Neural progenitor cell (in vitro differentiated cells): ENCODE data around the gene TIGD3. TPM values are rescaled to one million over a fixed set of nuclear protein-coding genes. Genes with fewer than 3 reads are reported as not detected.

Source experiments
- DNase-seq: peaks from one replicate; pipeline ENCODE4 v3.0.0-alpha.2; 2016; ENCODE audit warnings: low spot score
- H2AFZ ChIP-seq: fragments of 200-600 bp; sonication (generic); replicated peaks from 2 replicates; pipeline ENCODE4 v1.6.1; 2016; ENCODE audit warnings: antibody characterized with exemption
- H3F3A ChIP-seq: fragments of 200-600 bp; sonication (generic); 2 replicates; pipeline ENCODE4 v1.6.1; 2016; ENCODE audit warnings: antibody characterized with exemption, low read depth
- H3K27ac ChIP-seq: fragments of 200-600 bp; sonication (generic); 2 replicates; pipeline ENCODE4 v1.5.1; 2016; ENCODE audit warnings: mild to moderate bottlenecking
- H3K27me3 ChIP-seq: fragments of 200-600 bp; sonication (generic); 2 replicates; pipeline ENCODE4 v1.6.1; 2016; ENCODE audit warnings: mild to moderate bottlenecking, moderate library complexity
- H3K36me3 ChIP-seq: fragments of 200-600 bp; sonication (generic); 2 replicates; pipeline ENCODE4 v1.5.1; 2016
- H3K4me1 ChIP-seq: fragments of 200-600 bp; sonication (generic); 2 replicates; pipeline ENCODE4 v1.6.1; 2016; ENCODE audit warnings: mixed run types
- H3K4me2 ChIP-seq: fragments of 200-600 bp; sonication (generic); 2 replicates; pipeline ENCODE4 v1.6.1; 2016
- H3K4me3 ChIP-seq: fragments of 200-600 bp; sonication (generic); 2 replicates; pipeline ENCODE4 v1.5.1; 2016
- H3K79me2 ChIP-seq: fragments of 200-600 bp; sonication (generic); 2 replicates; pipeline ENCODE4 v1.6.1; 2016; ENCODE audit warnings: low read depth
- H3K9ac ChIP-seq: fragments of 200-600 bp; sonication (generic); 2 replicates; pipeline ENCODE4 v1.6.1; 2016
- H3K9me3 ChIP-seq: fragments of 200-600 bp; sonication (generic); 2 replicates; pipeline ENCODE4 v1.5.1; 2016; ENCODE audit warnings: low read depth
- H4K20me1 ChIP-seq: fragments of 200-600 bp; sonication (generic); 2 replicates; pipeline ENCODE4 v1.6.1; 2016; ENCODE audit warnings: low read depth
- H3K27ac Mint-ChIP-seq: 3 replicates; pipeline ENCODE4 v1.8.0; 2021; ENCODE audit warnings: mixed read lengths
- H3K27me3 Mint-ChIP-seq: 2 replicates; pipeline ENCODE4 v1.8.0; 2022; ENCODE audit warnings: low read depth, mild to moderate bottlenecking, inconsistent platforms, moderate library complexity, mixed read lengths; ENCODE audit not compliant: insufficient read depth
- H3K36me3 Mint-ChIP-seq: 3 replicates; pipeline ENCODE4 v1.8.0; 2021; ENCODE audit warnings: mixed read lengths
- H3K4me1 Mint-ChIP-seq: 3 replicates; pipeline ENCODE4 v1.8.0; 2021; ENCODE audit warnings: mixed read lengths
- H3K4me3 Mint-ChIP-seq: 3 replicates; pipeline ENCODE4 v1.8.0; 2021; ENCODE audit warnings: mild to moderate bottlenecking, moderate library complexity, mixed read lengths
- H3K9me3 Mint-ChIP-seq: 3 replicates; pipeline ENCODE4 v1.8.0; 2020; ENCODE audit warnings: mixed read lengths
- EZH2 ChIP-seq: fragments of 200-600 bp; sonication (generic); IDR thresholded peaks from 2 replicates; pipeline ENCODE4 v1.6.1; 2017; ENCODE audit warnings: antibody characterized with exemption, mild to moderate bottlenecking, moderate library complexity
- EZH2phosphoT487 ChIP-seq: fragments of 200-600 bp; sonication (generic); IDR thresholded peaks from 2 replicates; pipeline ENCODE4 v1.6.1; 2017; ENCODE audit warnings: antibody characterized with exemption
- total RNA-seq: library from RNA; depleted of rRNA; stranded (reverse); fragments of >200 nt; gene quantifications from 2 replicates; pipeline ENCODE4 v1.2.3, GENCODE V29; 2015; ENCODE audit warnings: low replicate concordance
- TF ChIP-seq, protein P1 (sequence below): fragments of 200-600 bp; sonication (generic); IDR thresholded peaks from 2 replicates; pipeline ENCODE4 v1.5.1; 2017; ENCODE audit warnings: antibody characterized with exemption, mild to moderate bottlenecking

The TIGD3 gene
- total RNA-seq, 1 donor from 2014 or later: 2.5 TPM

DNA sequence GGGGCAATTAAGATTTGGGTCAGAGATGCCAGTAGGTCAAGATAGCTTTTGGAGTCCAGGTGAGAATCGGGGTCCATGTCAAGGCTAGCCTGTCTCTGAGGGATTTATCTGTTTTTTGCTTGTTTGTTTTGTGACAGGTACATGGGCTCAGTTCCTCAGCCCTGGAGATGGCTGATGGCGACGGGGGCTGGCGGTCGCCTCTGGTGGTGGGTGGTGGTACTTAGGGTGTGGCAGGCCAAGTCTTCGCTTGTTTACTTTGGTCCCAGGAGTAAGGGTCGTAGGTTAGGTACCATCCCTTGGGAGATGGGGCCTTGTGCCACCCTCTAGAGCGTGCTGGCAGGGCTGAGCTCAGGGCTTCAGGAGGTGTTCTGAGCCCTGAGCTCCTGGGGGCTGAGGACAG lies 23.2 kb downstream of the TIGD3 start:
- Histone ChIP-seq H3K27ac (no peak overlapping the region), H3F3A (no peaks in the 10 kb centered on the region), H4K20me1 (no peaks in the 10 kb centered on the region), H3K9ac (no peak overlapping the region), H3K27me3 (no peaks in the 10 kb centered on the region), H3K4me2 (no peak overlapping the region), H3K36me3 (no peaks in the 10 kb centered on the region), H3K4me3 (no peak overlapping the region), H2AFZ (no peak overlapping the region), H3K4me1 (peaks cover 8% of the 10 kb centered on the region), H3K9me3 (no peaks in the 10 kb centered on the region), H3K79me2 (no peaks in the 10 kb centered on the region)
- no peak overlapping the region for H3K4me3 Mint-ChIP-seq
- TF ChIP-seq EZH2 (no peak), EZH2phosphoT487 (no peak)
- TF ChIP-seq, protein P1, sequence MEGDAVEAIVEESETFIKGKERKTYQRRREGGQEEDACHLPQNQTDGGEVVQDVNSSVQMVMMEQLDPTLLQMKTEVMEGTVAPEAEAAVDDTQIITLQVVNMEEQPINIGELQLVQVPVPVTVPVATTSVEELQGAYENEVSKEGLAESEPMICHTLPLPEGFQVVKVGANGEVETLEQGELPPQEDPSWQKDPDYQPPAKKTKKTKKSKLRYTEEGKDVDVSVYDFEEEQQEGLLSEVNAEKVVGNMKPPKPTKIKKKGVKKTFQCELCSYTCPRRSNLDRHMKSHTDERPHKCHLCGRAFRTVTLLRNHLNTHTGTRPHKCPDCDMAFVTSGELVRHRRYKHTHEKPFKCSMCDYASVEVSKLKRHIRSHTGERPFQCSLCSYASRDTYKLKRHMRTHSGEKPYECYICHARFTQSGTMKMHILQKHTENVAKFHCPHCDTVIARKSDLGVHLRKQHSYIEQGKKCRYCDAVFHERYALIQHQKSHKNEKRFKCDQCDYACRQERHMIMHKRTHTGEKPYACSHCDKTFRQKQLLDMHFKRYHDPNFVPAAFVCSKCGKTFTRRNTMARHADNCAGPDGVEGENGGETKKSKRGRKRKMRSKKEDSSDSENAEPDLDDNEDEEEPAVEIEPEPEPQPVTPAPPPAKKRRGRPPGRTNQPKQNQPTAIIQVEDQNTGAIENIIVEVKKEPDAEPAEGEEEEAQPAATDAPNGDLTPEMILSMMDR: no peak
- H3K27me3 Mint-ChIP-seq: peaks cover 9% of the 10 kb centered on the region
- no peaks in the 10 kb centered on the region for H3K9me3 Mint-ChIP-seq
- peaks cover 11% of the 10 kb centered on the region for H3K4me1 Mint-ChIP-seq
- H3K27ac Mint-ChIP-seq: peak overlapping the region; percentile 76
- DNase-seq: no peak
- H3K36me3 Mint-ChIP-seq: no peaks in the 10 kb centered on the region

DNA sequence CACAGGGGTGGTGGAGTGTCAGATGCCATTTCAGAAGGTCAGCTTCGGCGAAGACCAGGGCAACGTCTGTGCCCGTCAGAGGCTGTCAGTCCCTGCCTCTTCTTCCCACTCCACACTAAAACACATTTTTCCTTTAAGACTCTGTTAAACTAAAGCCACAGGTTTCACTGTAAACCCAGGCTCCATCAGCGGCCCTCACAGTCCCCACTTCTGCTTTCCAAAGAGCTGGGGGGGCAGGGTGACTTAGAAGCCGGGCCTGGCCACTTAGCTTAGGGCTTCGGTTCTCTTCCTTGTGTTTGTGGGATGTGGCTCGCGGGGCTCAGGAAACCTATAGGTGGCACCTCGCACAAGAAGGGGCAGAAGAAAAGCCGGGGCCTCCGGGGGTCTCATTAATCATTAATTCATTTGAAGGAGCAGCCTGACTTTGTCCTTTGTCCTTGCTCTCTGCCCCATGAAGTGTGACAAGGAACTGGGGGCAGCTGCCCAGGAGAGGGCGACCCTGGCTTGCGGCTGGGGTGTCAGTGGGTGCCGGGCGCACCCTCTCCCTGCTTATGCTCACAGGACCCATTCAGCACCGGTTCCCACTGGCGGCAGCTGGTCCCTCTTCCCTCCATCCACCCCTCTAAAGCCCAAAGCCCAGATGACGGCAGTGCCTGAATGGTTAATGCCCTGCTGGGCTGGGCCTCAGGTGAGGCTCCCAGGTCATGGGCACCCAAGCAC lies 23.8 kb downstream of the TIGD3 start:
- Histone ChIP-seq H3K27ac (no peak overlapping the region), H3F3A (no peaks in the 10 kb centered on the region), H3K9me3 (no peaks in the 10 kb centered on the region), H3K4me2 (no peak overlapping the region), H3K9ac (no peak overlapping the region), H2AFZ (no peak overlapping the region), H3K27me3 (no peaks in the 10 kb centered on the region), H3K4me1 (peaks cover 10% of the 10 kb centered on the region), H3K79me2 (no peaks in the 10 kb centered on the region), H4K20me1 (no peaks in the 10 kb centered on the region), H3K36me3 (no peaks in the 10 kb centered on the region), H3K4me3 (no peak overlapping the region)
- TF ChIP-seq, protein P1: peak; percentile 20
- TF ChIP-seq EZH2phosphoT487: no peak
- H3K27ac Mint-ChIP-seq: no peak overlapping the region
- H3K4me1 Mint-ChIP-seq: peaks cover 16% of the 10 kb centered on the region
- peak; percentile 3 for DNase-seq
- peaks cover 10% of the 10 kb centered on the region for H3K27me3 Mint-ChIP-seq
- no peaks in the 10 kb centered on the region for H3K36me3 Mint-ChIP-seq
- H3K9me3 Mint-ChIP-seq: no peaks in the 10 kb centered on the region
- no peak overlapping the region for H3K4me3 Mint-ChIP-seq

DNA sequence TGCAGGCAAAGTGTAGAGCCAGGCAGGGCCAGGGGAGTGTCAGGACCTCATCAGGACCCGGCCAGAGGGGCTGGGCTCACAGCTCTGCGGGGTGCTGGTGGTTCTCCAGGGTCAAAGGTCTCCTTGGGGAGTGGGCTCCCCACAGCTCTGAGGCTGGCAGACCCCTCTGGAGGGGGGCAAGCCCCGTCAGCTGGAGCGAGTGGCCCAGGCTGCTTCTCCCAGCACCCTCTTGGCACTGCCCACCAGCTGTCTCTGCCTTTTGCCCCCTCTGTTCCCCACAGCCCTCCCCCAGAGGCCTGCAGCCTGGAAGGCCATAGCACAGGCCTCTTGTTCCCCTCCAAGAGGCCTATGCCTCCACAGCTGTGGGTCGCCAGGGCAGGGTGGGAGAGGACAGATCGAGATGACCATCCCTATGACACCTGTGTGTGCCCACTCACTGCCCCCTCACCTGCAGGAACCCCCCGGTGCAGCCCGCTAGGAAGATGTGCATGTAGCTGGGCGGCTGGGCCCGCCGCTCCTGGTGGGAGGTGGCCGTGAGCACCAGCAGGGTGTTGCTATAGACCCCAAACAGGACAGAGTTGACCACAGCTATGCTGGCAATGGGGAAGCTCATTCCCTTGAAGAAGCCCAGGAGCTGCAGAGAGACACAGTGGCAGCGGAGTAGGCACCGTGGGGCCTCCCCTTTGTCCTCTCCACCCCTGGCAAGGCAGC lies 24.5 kb downstream of the TIGD3 start:
- Mint-ChIP-seq H3K36me3 (no peaks in the 10 kb centered on the region), H3K4me3 (no peak overlapping the region), H3K9me3 (no peaks in the 10 kb centered on the region), H3K27ac (no peak overlapping the region), H3K27me3 (peaks cover 10% of the 10 kb centered on the region), H3K4me1 (peaks cover 21% of the 10 kb centered on the region)
- DNase-seq: no peak
- no peak overlapping the region for H2AFZ ChIP-seq
- H3K4me3 ChIP-seq: no peak overlapping the region
- H3K27me3 ChIP-seq: no peaks in the 10 kb centered on the region
- no peak overlapping the region for H3K9ac ChIP-seq
- H3K9me3 ChIP-seq: no peaks in the 10 kb centered on the region
- no peaks in the 10 kb centered on the region for H3K36me3 ChIP-seq
- H3K27ac ChIP-seq: no peak overlapping the region
- H3K79me2 ChIP-seq: no peaks in the 10 kb centered on the region
- H3K4me1 ChIP-seq: peaks cover 10% of the 10 kb centered on the region
- TF ChIP-seq EZH2 (no peak), EZH2phosphoT487 (no peak)
- TF ChIP-seq, protein P1: no peak
- H3K4me2 ChIP-seq: no peak overlapping the region
- H4K20me1 ChIP-seq: no peaks in the 10 kb centered on the region
- H3F3A ChIP-seq: no peaks in the 10 kb centered on the region
